C4-2B (cell line): ENCODE data around the gene R3HDML.
"Not testable (repeated sequence)": the region's sequence is repeated elsewhere in the genome, so short reads cannot be mapped to it uniquely, and the experiment has no call there.

Experiments used
- H3K27ac ChIP-seq: fragments of 450-650 bp; 2 replicates; pipeline ENCODE4 v1.5.1; 2017
- ZFX ChIP-seq: fragments of 450-650 bp; IDR thresholded peaks from 2 replicates; pipeline ENCODE4 v1.6.1; 2017
- TF ChIP-seq, protein P1 (sequence below): fragments of 450-650 bp; conservative IDR thresholded peaks from 2 replicates; pipeline ENCODE4 v1.5.1; 2017; ENCODE audit warnings: mild to moderate bottlenecking

Gene R3HDML, protein sequence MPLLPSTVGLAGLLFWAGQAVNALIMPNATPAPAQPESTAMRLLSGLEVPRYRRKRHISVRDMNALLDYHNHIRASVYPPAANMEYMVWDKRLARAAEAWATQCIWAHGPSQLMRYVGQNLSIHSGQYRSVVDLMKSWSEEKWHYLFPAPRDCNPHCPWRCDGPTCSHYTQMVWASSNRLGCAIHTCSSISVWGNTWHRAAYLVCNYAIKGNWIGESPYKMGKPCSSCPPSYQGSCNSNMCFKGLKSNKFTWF

DNA sequence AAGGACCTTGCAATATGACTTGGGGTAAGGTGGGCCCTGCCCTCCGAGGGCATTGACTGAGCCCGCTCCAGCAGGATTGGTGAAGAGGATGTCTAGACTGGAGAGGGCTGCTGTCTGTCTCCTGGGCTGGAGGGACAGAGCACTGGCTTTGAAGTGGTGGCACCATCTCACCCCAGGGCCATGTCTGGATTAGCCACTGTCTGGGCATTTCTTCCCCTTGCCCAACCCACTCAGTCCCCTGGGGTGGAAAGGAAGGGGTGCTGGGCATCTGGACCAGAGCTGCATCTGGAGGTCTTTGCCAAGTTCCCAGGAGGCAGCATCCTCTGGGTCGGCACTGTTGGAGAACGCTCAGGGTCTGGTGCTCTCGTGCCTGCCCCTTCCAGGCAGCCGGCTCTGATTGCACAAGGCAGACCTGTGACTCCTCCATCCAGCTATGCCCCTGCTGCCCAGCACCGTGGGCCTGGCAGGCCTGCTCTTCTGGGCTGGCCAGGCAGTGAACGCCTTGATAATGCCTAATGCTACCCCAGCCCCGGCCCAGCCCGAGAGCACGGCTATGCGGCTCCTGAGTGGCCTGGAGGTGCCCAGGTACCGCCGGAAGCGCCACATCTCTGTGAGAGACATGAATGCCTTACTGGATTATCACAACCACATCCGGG lies at the start of gene R3HDML:
R3HDML (plus strand) TSS at position 319 of the 656 bp plus-strand sequence; CDS start at position 434, 115 bp downstream.
- TF ChIP-seq ZFX = no peak
- TF ChIP-seq, protein P1, sequence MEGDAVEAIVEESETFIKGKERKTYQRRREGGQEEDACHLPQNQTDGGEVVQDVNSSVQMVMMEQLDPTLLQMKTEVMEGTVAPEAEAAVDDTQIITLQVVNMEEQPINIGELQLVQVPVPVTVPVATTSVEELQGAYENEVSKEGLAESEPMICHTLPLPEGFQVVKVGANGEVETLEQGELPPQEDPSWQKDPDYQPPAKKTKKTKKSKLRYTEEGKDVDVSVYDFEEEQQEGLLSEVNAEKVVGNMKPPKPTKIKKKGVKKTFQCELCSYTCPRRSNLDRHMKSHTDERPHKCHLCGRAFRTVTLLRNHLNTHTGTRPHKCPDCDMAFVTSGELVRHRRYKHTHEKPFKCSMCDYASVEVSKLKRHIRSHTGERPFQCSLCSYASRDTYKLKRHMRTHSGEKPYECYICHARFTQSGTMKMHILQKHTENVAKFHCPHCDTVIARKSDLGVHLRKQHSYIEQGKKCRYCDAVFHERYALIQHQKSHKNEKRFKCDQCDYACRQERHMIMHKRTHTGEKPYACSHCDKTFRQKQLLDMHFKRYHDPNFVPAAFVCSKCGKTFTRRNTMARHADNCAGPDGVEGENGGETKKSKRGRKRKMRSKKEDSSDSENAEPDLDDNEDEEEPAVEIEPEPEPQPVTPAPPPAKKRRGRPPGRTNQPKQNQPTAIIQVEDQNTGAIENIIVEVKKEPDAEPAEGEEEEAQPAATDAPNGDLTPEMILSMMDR = no peak
- no peak within 1 kb of the TSS for H3K27ac ChIP-seq

DNA sequence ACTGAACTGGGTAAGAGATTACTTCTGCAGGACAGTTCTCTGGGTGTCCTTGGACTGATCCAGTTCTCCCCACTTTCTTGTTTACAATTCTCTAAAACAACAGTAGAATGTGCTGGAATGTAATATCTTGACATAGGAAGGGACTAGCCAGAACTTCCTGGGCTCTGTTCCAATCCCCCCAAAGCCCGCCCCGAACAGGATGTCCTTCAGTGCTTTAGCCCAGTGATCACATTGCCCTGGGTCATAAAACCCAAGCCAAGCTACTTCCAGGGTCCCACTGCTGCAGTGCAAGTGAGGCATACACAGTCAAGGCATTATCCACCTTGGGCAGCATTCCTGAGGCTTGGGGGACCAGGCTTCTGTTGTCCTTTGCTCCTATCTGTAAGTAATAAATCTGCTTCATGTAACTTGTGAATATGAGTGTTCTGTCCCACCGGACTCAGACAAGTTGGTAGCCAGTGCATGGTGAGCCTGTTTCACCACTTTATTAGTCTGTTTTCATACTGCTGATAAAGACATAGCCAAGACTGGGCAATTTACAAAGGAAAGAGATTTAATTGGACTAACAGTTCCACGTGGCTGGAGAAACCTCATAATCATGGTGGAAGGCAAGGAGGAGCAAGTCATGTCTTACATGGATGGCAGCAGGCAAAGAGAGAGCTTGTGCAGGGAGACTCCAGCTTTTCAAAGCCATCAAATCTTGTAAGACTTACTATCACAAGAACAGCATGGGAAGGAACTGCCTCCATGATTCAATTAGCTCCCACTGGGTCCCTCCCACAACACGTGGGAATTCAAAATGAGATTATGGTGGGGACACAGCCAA lies 49.4 kb upstream of the R3HDML start:
- TF ChIP-seq, protein P1 = no peak
- TF ChIP-seq ZFX = no peak
- no peak overlapping the region for H3K27ac ChIP-seq

DNA sequence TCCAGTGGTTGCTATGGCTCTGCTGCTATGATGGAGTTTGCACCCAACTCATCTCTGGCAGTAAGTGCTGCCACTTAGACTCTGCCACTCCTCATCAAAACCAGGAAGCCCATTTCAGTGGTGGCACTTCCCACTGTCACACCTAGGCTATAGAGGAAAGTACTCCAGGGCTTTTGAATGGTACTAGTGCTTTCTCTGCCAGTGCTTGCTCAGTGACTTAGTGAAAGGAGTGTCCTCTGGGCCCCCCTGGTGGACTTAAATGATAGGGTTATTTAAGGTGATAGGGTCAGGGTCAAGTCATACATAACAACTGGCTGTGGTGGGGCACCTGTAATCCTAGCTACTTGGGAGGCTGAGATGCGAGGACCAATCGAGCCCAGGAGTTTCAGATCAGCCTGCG lies 48.6 kb upstream of the R3HDML start:
- H3K27ac ChIP-seq = no peak overlapping the region
- TF ChIP-seq, protein P1 = no peak
- TF ChIP-seq ZFX = no peak

DNA sequence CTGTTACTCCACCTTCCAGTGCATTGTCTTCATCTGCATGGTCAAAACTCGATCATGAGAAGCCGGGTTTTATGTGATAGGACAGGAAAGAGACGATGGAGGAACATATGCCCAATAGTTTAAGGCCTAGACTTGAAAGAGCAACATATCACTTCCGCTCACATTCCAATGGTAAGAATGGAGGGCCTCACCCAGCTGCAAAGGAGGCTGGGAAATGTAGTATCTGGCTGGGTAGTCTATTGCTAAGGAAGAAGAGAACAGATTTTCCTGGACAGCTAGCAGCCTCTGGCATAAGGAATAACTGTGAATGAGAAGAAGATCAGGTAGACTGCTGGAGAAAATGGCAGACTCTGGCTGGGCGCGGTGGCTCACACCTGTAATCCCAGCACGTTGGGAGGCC lies 45.1 kb upstream of the R3HDML start:
- no peak for TF ChIP-seq ZFX
- TF ChIP-seq, protein P1 = no peak
- no peak overlapping the region for H3K27ac ChIP-seq

DNA sequence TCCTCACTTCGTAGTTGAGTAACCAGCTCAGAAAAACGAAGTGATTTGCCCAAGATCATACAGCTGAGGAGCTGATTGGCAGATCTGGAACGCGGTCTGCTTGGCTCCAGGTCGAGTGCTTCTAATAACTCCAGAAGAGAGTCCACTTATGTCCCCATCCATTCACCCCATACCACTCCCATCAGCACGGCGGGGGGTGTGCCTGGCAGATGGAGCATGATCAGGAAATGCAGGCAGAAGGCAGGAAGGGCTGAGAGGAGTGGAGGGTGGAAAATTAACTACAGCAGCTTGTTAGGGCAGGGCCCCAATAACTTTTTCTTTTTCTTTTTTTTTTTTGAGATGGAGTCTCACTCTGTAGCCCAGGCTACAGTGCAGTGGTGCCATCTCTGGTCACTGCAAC lies 40.8 kb upstream of the R3HDML start:
- no peak for TF ChIP-seq ZFX
- TF ChIP-seq, protein P1 = no peak

DNA sequence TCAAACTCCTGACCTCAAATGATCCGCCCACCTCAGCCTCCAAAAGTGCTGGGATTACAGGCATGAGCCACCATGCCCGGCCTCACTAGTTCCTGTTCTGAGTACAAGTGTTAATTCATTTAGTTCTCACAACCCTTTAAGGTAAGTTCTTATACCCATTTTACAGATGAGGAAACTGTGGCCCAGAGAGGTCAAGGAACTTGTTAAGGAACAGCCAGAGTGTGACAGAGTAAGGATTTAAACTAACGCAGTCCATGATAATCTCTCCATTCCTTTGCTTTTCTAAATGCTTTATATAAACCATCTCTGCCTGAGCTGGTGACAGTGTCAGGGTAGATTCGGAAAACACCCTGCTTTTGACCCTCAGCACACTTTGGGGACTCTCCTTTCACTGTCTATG lies 39.1 kb upstream of the R3HDML start:
- H3K27ac ChIP-seq = no peak overlapping the region
- no peak for TF ChIP-seq ZFX
- TF ChIP-seq, protein P1 = no peak

More for the DNA sequence above, 40.8 kb upstream of the R3HDML start:
- H3K27ac ChIP-seq = no peak overlapping the region

DNA sequence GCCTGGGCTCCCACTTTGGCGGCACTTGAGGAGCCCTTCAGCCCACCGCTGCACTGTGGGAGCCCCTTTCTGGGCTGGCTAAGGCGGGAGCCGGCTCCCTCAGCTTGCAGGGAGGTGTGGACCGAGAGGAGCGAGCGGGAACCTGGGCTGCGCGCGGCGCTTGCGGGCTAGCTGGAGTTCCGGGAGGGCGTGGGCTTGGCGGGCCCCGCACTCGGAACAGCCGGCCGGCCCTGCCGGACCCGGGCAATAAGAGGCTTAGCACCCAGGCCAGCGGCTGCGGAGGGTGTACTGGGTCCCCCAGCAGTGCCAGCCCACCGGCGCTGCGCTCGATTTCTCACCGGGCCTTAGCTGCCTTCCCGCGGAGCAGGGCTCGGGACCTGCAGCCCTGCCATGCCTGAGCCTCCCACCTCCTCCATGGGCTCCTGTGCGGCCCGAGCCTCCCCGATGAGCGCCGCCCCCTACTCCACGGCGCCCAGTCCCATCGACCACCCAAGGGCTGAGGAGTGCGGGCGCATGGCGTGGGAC lies 37.8 kb upstream of the R3HDML start:
- H3K27ac ChIP-seq = not testable (repeated sequence)
